GM12878 (cell line): Measurements from ENCODE around the gene AGER. TPM values are rescaled to one million over a fixed set of nuclear protein-coding genes. Genes with fewer than 3 reads are reported as not detected.

Source experiments
- ATAC-seq: fragments of 200-7000 bp; cut with Tn5 transposase; 3 replicates; pipeline ENCODE4 v1.9.1; 2020; ENCODE audit warnings: mild to moderate bottlenecking, moderate library complexity
- BruUV-seq: library from RNA; stranded (reverse); fragments of 400-500 nt; replicated peaks from 2 replicates; lab custom pipeline; 2021; lab: Mats Ljungman, UMichigan
- CTCF ChIA-PET: fragments of 300-600 bp; sonication (Branson Sonifier 250); formaldehyde crosslinking; extraction: SDS; loops from one replicate; lab custom pipeline; 2021; ENCODE audit warnings: inconsistent platforms; lab: Yijun Ruan, JAX
- POLR2A ChIA-PET: fragments of 350-600 bp; formaldehyde crosslinking; extraction: SDS; loops from one replicate; lab custom pipeline; 2021; ENCODE audit warnings: inconsistent platforms; lab: Charles Lee
- RAD21 ChIA-PET: fragments of 300-600 bp; sonication (Branson Sonifier 250); formaldehyde crosslinking; loops from one replicate; lab custom pipeline; 2023; ENCODE audit warnings: antibody characterized with exemption; ENCODE audit not compliant: unreplicated experiment; lab: Charles Lee
- SMC1A ChIA-PET: fragments of 300-600 bp; sonication (Branson Sonifier 250); formaldehyde crosslinking; loops from one replicate; lab custom pipeline; 2023; ENCODE audit not compliant: unreplicated experiment, uncharacterized antibody; lab: Charles Lee
- DNase-seq: peaks from one replicate; pipeline ENCODE4 v3.0.0-alpha.2; 2011; ENCODE audit warnings: low read depth, low spot score
- FAIRE-seq: peaks from 3 replicates; lab custom pipeline; 2011; peaks lifted over from hg19 to GRCh38; lab: Jason Lieb, UNC
- H2AFZ ChIP-seq: 2 replicates; pipeline ENCODE4 v1.6.0; 2011; ENCODE audit warnings: low read depth, low read length, control low read depth; ENCODE audit not compliant: control insufficient read depth
- H3K27ac ChIP-seq: 2 replicates; pipeline ENCODE4 v1.5.1; 2011; ENCODE audit warnings: control low read depth; ENCODE audit not compliant: control insufficient read depth, insufficient read depth
- H3K27me3 ChIP-seq, 2 experiments: replicated peaks in 1 of 2; 2 replicates each; pipeline versions ENCODE4 v1.6.0 to v1.6.1; 2011; ENCODE audit warnings: low read length in 1 of 2; ENCODE audit not compliant: control insufficient read depth in 2 of 2, insufficient read depth in 2 of 2
- H3K36me3 ChIP-seq, 2 experiments: 2 replicates each; pipeline ENCODE4 v1.5.1; 2011; ENCODE audit warnings: low read length in 1 of 2; ENCODE audit not compliant: control insufficient read depth in 2 of 2, insufficient read depth in 2 of 2
- H3K4me1 ChIP-seq: 2 replicates; pipeline ENCODE4 v1.6.1; 2011; ENCODE audit warnings: mild to moderate bottlenecking, low read length, moderate library complexity, mixed read lengths; ENCODE audit not compliant: control insufficient read depth, insufficient read depth
- H3K4me2 ChIP-seq: 2 replicates; pipeline ENCODE4 v1.6.0; 2011; ENCODE audit warnings: control low read depth; ENCODE audit not compliant: control insufficient read depth, insufficient read depth
- H3K4me3 ChIP-seq: fragments of 200-600 bp; sonication (generic); 2 replicates; pipeline ENCODE4 v1.5.1; 2016
- H3K79me2 ChIP-seq: 2 replicates; pipeline ENCODE4 v1.6.0; 2011; ENCODE audit warnings: low read length; ENCODE audit not compliant: control insufficient read depth, insufficient read depth
- H3K9ac ChIP-seq: 2 replicates; pipeline ENCODE4 v1.8.0; 2011; ENCODE audit warnings: low read length, control low read depth, mixed read lengths; ENCODE audit not compliant: control insufficient read depth, insufficient read depth
- H3K9me3 ChIP-seq: replicated peaks from 3 replicates; pipeline ENCODE4 v1.5.1; 2011; ENCODE audit warnings: mild to moderate bottlenecking, low read length; ENCODE audit not compliant: control insufficient read depth, insufficient read depth
- H4K20me1 ChIP-seq: 2 replicates; pipeline ENCODE4 v1.6.0; 2011; ENCODE audit not compliant: control insufficient read depth, insufficient read depth
- CBX3 ChIP-seq: fragments of 200-600 bp; sonication (generic); IDR thresholded peaks from 2 replicates; pipeline ENCODE4 v1.6.1; 2016; ENCODE audit warnings: low read depth, borderline replicate concordance
- DPF2 ChIP-seq: fragments of 450-650 bp; IDR thresholded peaks from 2 replicates; pipeline ENCODE4 v1.6.1; 2017; ENCODE audit warnings: mild to moderate bottlenecking
- FOS ChIP-seq: IDR thresholded peaks from 3 replicates; pipeline ENCODE4 v1.6.1; 2011; ENCODE audit warnings: borderline replicate concordance; ENCODE audit not compliant: insufficient read length; ENCODE audit errors: extremely low read depth
- HCFC1 ChIP-seq: fragments of 150-350 bp; IDR thresholded peaks from 2 replicates; pipeline ENCODE4 v1.6.1; 2014; ENCODE audit warnings: low read length
- NR2C2 ChIP-seq: IDR thresholded peaks from 2 replicates; pipeline ENCODE4 v1.6.1; 2011; ENCODE audit warnings: borderline replicate concordance, low read depth; ENCODE audit not compliant: control insufficient read depth, insufficient read length
- PKNOX1 ChIP-seq: fragments of 450-650 bp; IDR thresholded peaks from 2 replicates; pipeline ENCODE4 v1.6.1; 2016; ENCODE audit warnings: mild to moderate bottlenecking
- POLR2AphosphoS5 ChIP-seq: IDR thresholded peaks from 2 replicates; pipeline ENCODE4 v1.6.1; 2011; ENCODE audit warnings: mild to moderate bottlenecking, low read length, inconsistent platforms
- REST ChIP-seq: IDR thresholded peaks from 2 replicates; pipeline ENCODE4 v1.6.1; 2012; ENCODE audit warnings: mild to moderate bottlenecking, low read depth, low read length
- YY1 ChIP-seq: IDR thresholded peaks from 2 replicates; pipeline ENCODE4 v1.6.1; 2011; ENCODE audit warnings: low read depth, mild to moderate bottlenecking, low read length
- ZBED1 ChIP-seq: IDR thresholded peaks from 2 replicates; pipeline ENCODE4 v1.6.1; 2016; ENCODE audit warnings: borderline replicate concordance
- WGBS: methylation state at CpG from one replicate; pipeline ENCODE4 v1.1.6; 2016; ENCODE audit warnings: low lambda C conversion rate; ENCODE audit not compliant: insufficient replicate concordance, insufficient coverage; ENCODE audit errors: missing lambda C conversion rate; 5-methylcytosine and 5-hydroxymethylcytosine counted together
- in situ Hi-C: fragments of 300-500 bp; cut with MboI; formaldehyde crosslinking; loops from 9 replicates; pipeline ENCODE4 v1.14.3; 2018; ENCODE audit warnings: mixed read lengths
- intact Hi-C: fragments of 100-400 bp; cut with micrococcal nuclease; formaldehyde crosslinking; loops from one replicate; pipeline ENCODE4 v1.14.2; 2022; ENCODE audit not compliant: unreplicated experiment
- polyA plus RNA-seq, 11 experiments: library from polyadenylated mRNA; depleted of rRNA in 4 of 11; unstranded in 6 of 11; stranded (reverse) in 5 of 11; fragments of >200 nt; fragmentation: Nextera tagmentation in 4 of 11; fragmentation: Illumina TruSeq in 1 of 11; extraction: Ambion mirVana in 4 of 11; extraction: Trizol in 1 of 11; gene quantifications; 1 replicate in 1 of 11; 2 replicates in 10 of 11; pipeline versions ENCODE4 v1.2.1 to v1.2.3, GENCODE V29; 2011 to 2016; ENCODE audit warnings: inconsistent platforms in 2 of 11, missing spikeins in 2 of 11, low read depth in 1 of 11
- total RNA-seq, 4 experiments: library from RNA; depleted of rRNA in 3 of 4; stranded (reverse); fragments of >200 nt in 3 of 4; fragmentation: Illumina TruSeq in 1 of 4; extraction: Trizol in 1 of 4; gene quantifications; 2 replicates each; pipeline versions ENCODE4 v1.2.1 to v1.2.3, GENCODE V29; 2013 to 2021

Gene AGER
- total and polyA plus RNA-seq, 10 of the 15 experiments (the other 5 are each of a cell fraction or from before 2014, with no cell fraction given) = 1.1 to 18.2 (median 3.9) TPM

GRCh38 chr6:32189742-32190053 is 5.6 kb upstream of the AGER start:
- H3K9ac ChIP-seq = peak overlapping the region; percentile 99
- peaks cover 0 to 6% of the 10 kb centered on the region in 2 experiments; a peak in 3 of 4 replicates for H3K36me3 ChIP-seq
- no TSS peak for BruUV-seq
- FAIRE-seq (no peak), DNase-seq (no peak), ATAC-seq (no peak)
- no peak overlapping the region for H2AFZ ChIP-seq
- in situ Hi-C loops = no loop called here
- no peaks in the 10 kb centered on the region for H3K9me3 ChIP-seq
- H3K27me3 ChIP-seq = no peaks in the 10 kb centered on the region
- intact Hi-C loops = loop anchor here (1.0 to 2.0 kb wide), 2 partner anchors 13 to 59 kb away; partner anchors contain the start of genes AGPAT1 and FKBPL
- no peaks in the 10 kb centered on the region for H4K20me1 ChIP-seq
- POLR2A ChIA-PET = interaction anchor here (0.6 to 7.0 kb wide), 6 partner anchors 11 to 956 kb away, joined by 3 to 123 read pairs (median 4); partner anchors contain the start of genes AGPAT1, ATF6B, EGFL8 and FKBPL
- RAD21 ChIA-PET = interaction anchor here (1.0 to 1.6 kb wide), 2 partner anchors 11 to 12 kb away, joined by 5 to 6 read pairs; no protein-coding TSS in a partner anchor
- H3K4me2 ChIP-seq = peak overlapping the region; percentile 93; the same call in 1 of the 2 replicates
- peaks cover 36% of the 10 kb centered on the region for H3K4me1 ChIP-seq
- 0% methylated on average over 3 of the region's 23 CpGs for WGBS
- H3K79me2 ChIP-seq = peaks cover 57% of the 10 kb centered on the region
- SMC1A ChIA-PET = interaction anchor here (4.2 to 4.3 kb wide), 2 partner anchors 12 to 60 kb away, joined by 24 to 41 read pairs; partner anchors contain the start of genes AGPAT1, ATF6B, FKBPL and RNF5
- H3K27ac ChIP-seq = peak overlapping the region; percentile 100
- H3K4me3 ChIP-seq = peak overlapping the region; percentile 90
- TF ChIP-seq DPF2 (no peak), POLR2AphosphoS5 (no peak), YY1 (0 out of 2 replicates have a peak, but pooled peaks have one; percentile 37), CBX3 (no peak)
- CTCF ChIA-PET = no interaction called here

GRCh38 chr6:32189069-32189741 is 5.2 kb upstream of the AGER start:
- in situ Hi-C loops = no loop called here
- ATAC-seq (no peak), DNase-seq (no peak)
- H3K9ac ChIP-seq = peak overlapping the region; percentile 99
- peak overlapping the region; percentile 90 for H3K4me3 ChIP-seq
- H3K79me2 ChIP-seq = peaks cover 56% of the 10 kb centered on the region
- H2AFZ ChIP-seq = no peak overlapping the region
- H4K20me1 ChIP-seq = no peaks in the 10 kb centered on the region
- ChIA-PET RAD21 (interaction anchor here (1.6 kb wide), 1 partner anchor 10 kb away, joined by 6 read pairs; no protein-coding TSS in a partner anchor), CTCF (interaction anchor here (0.9 kb wide), 1 partner anchor 270 kb away, joined by 5 read pairs; no protein-coding TSS in a partner anchor), SMC1A (interaction anchor here (1.6 kb wide), 1 partner anchor 10 kb away, joined by 6 read pairs; no protein-coding TSS in a partner anchor)
- intact Hi-C loops = no loop called here
- peak overlapping the region; percentile 93 for H3K4me2 ChIP-seq
- H3K27ac ChIP-seq = peak overlapping the region; percentile 100
- TF ChIP-seq ZBED1 (no peak), PKNOX1 (no peak), FOS (no peak), REST (no peak), HCFC1 (no peak), NR2C2 (no peak)
- TF ChIP-seq, all 136 proteins: peak for 0
- FAIRE-seq = no peak
- no TSS peak for BruUV-seq
- WGBS = under 1% methylated on average over 10 of the region's 10 CpGs
- POLR2A ChIA-PET = interaction anchor here (0.8 to 7.0 kb wide), 4 partner anchors 8 to 79 kb away, joined by 3 to 123 read pairs (median 37); partner anchors contain the start of genes AGPAT1, ATF6B, FKBPL and RNF5
- Histone ChIP-seq H3K4me1 (peaks cover 31% of the 10 kb centered on the region), H3K36me3 (peaks cover 0 to 6% of the 10 kb centered on the region in 2 experiments; a peak in 3 of 4 replicates), H3K9me3 (no peaks in the 10 kb centered on the region), H3K27me3 (no peaks in the 10 kb centered on the region)
